ENCODE measurements around the gene CBLB. TPM values are rescaled to one million over a fixed set of nuclear protein-coding genes. Genes with fewer than 3 reads are reported as not detected.

CBLB gene
- total and polyA plus RNA-seq, 2 experiments from 2014 or later: 20.5 to 47.7 TPM

DNA sequence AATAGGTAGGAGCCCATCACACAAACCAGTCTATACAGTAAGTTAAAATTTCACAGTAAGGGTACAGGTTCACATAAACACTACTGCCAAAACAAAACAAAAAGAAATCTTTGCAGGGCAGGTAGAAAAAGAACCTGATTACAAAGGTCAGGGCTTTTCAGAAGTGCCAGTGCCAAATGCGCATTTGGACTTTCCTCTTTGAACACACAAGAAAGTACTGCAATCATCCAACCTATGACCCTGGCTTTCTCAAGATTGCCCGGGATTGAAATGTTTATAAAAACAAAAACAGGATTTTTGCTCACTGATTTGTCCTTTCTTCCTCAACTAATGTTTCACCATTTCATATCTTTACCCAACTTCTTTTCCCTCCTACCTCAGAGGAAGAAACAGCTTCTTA, 47.4 kb downstream of the CBLB start:
- Mint-ChIP-seq H3K36me3 (ENCODE audit: low read depth) (peaks cover 13% of the 10 kb centered on the region; the same call in 2 of the 3 replicates), H3K9me3 (no peaks in the 10 kb centered on the region), H3K4me1 (peaks cover 18% of the 10 kb centered on the region; the same call in 2 of the 3 replicates), H3K4me3 (no peak overlapping the region), H3K27me3 (ENCODE audit: insufficient read depth, low read depth, poor library complexity) (no peaks in the 10 kb centered on the region), H3K27ac (no peak overlapping the region)
- no peak overlapping the region for H3K4me3 ChIP-seq
- no peak overlapping the region for H3K4me2 ChIP-seq
- TF ChIP-seq EZH2 (IDR thresholded peaks at IDR 0.05; ENCODE audit: low read depth, unreplicated experiment) (no peak), ZNF331 (CRISPR knock-in tag; IDR thresholded peaks at IDR 0.05; ENCODE audit: low read depth) (no peak), CREB1 (CRISPR knock-in tag; IDR thresholded peaks at IDR 0.05; ENCODE audit: low read depth) (no peak), JUNB (IDR thresholded peaks at IDR 0.05; ENCODE audit: unreplicated experiment) (no peak), ZNF114 (CRISPR knock-in tag; IDR thresholded peaks at IDR 0.05) (no peak), EZH2phosphoT487 (IDR thresholded peaks at IDR 0.05; ENCODE audit: unreplicated experiment) (no peak), STAT1 (IDR thresholded peaks at IDR 0.05; ENCODE audit: unreplicated experiment) (no peak), POLR2AphosphoS5 (IDR thresholded peaks at IDR 0.05; ENCODE audit: low read depth) (no peak)
- TF ChIP-seq, protein P1, sequence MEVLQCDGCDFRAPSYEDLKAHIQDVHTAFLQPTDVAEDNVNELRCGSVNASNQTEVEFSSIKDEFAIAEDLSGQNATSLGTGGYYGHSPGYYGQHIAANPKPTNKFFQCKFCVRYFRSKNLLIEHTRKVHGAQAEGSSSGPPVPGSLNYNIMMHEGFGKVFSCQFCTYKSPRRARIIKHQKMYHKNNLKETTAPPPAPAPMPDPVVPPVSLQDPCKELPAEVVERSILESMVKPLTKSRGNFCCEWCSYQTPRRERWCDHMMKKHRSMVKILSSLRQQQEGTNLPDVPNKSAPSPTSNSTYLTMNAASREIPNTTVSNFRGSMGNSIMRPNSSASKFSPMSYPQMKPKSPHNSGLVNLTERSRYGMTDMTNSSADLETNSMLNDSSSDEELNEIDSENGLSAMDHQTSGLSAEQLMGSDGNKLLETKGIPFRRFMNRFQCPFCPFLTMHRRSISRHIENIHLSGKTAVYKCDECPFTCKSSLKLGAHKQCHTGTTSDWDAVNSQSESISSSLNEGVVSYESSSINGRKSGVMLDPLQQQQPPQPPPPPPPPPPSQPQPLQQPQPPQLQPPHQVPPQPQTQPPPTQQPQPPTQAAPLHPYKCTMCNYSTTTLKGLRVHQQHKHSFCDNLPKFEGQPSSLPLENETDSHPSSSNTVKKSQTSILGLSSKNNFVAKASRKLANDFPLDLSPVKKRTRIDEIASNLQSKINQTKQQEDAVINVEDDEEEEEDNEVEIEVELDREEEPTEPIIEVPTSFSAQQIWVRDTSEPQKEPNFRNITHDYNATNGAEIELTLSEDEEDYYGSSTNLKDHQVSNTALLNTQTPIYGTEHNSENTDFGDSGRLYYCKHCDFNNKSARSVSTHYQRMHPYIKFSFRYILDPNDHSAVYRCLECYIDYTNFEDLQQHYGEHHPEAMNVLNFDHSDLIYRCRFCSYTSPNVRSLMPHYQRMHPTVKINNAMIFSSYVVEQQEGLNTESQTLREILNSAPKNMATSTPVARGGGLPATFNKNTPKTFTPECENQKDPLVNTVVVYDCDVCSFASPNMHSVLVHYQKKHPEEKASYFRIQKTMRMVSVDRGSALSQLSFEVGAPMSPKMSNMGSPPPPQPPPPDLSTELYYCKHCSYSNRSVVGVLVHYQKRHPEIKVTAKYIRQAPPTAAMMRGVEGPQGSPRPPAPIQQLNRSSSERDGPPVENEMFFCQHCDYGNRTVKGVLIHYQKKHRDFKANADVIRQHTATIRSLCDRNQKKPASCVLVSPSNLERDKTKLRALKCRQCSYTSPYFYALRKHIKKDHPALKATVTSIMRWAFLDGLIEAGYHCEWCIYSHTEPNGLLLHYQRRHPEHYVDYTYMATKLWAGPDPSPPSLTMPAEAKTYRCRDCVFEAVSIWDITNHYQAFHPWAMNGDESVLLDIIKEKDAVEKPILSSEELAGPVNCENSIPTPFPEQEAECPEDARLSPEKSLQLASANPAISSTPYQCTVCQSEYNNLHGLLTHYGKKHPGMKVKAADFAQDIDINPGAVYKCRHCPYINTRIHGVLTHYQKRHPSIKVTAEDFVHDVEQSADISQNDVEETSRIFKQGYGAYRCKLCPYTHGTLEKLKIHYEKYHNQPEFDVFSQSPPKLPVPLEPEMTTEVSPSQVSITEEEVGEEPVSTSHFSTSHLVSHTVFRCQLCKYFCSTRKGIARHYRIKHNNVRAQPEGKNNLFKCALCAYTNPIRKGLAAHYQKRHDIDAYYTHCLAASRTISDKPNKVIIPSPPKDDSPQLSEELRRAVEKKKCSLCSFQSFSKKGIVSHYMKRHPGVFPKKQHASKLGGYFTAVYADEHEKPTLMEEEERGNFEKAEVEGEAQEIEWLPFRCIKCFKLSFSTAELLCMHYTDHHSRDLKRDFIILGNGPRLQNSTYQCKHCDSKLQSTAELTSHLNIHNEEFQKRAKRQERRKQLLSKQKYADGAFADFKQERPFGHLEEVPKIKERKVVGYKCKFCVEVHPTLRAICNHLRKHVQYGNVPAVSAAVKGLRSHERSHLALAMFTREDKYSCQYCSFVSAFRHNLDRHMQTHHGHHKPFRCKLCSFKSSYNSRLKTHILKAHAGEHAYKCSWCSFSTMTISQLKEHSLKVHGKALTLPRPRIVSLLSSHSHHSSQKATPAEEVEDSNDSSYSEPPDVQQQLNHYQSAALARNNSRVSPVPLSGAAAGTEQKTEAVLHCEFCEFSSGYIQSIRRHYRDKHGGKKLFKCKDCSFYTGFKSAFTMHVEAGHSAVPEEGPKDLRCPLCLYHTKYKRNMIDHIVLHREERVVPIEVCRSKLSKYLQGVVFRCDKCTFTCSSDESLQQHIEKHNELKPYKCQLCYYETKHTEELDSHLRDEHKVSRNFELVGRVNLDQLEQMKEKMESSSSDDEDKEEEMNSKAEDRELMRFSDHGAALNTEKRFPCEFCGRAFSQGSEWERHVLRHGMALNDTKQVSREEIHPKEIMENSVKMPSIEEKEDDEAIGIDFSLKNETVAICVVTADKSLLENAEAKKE (CRISPR knock-in tag; IDR thresholded peaks at IDR 0.05): no peak
- TF ChIP-seq, protein P2, sequence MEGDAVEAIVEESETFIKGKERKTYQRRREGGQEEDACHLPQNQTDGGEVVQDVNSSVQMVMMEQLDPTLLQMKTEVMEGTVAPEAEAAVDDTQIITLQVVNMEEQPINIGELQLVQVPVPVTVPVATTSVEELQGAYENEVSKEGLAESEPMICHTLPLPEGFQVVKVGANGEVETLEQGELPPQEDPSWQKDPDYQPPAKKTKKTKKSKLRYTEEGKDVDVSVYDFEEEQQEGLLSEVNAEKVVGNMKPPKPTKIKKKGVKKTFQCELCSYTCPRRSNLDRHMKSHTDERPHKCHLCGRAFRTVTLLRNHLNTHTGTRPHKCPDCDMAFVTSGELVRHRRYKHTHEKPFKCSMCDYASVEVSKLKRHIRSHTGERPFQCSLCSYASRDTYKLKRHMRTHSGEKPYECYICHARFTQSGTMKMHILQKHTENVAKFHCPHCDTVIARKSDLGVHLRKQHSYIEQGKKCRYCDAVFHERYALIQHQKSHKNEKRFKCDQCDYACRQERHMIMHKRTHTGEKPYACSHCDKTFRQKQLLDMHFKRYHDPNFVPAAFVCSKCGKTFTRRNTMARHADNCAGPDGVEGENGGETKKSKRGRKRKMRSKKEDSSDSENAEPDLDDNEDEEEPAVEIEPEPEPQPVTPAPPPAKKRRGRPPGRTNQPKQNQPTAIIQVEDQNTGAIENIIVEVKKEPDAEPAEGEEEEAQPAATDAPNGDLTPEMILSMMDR (conservative IDR thresholded peaks at IDR 0.05; ENCODE audit: low read depth in 2 of 2): no peak
- TF ChIP-seq, protein P3, sequence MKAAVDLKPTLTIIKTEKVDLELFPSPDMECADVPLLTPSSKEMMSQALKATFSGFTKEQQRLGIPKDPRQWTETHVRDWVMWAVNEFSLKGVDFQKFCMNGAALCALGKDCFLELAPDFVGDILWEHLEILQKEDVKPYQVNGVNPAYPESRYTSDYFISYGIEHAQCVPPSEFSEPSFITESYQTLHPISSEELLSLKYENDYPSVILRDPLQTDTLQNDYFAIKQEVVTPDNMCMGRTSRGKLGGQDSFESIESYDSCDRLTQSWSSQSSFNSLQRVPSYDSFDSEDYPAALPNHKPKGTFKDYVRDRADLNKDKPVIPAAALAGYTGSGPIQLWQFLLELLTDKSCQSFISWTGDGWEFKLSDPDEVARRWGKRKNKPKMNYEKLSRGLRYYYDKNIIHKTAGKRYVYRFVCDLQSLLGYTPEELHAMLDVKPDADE (IDR thresholded peaks at IDR 0.05): no peak
- no peak overlapping the region for H3K27ac ChIP-seq (ENCODE audit: low read depth)
- no peaks in the 10 kb centered on the region for H3K27me3 ChIP-seq (ENCODE audit: insufficient read depth)
- H3F3A ChIP-seq (replicated peaks; ENCODE audit: low read depth): no peaks in the 10 kb centered on the region
- H4K20me1 ChIP-seq (replicated peaks; ENCODE audit: insufficient read depth): no peaks in the 10 kb centered on the region
- H3K4me1 ChIP-seq (ENCODE audit: insufficient read depth): no peaks in the 10 kb centered on the region
- no peaks in the 10 kb centered on the region for H3K9me2 ChIP-seq (ENCODE audit: insufficient read depth)
- DNase-seq (ENCODE audit: low spot score): no peak
- no peaks in the 10 kb centered on the region; the same call in 1 of the 2 replicates for H3K79me2 ChIP-seq (replicated peaks; ENCODE audit: insufficient read depth)
- H3K36me3 ChIP-seq (ENCODE audit: insufficient read depth): no peaks in the 10 kb centered on the region
- no peak for ATAC-seq
- no peak overlapping the region for H2AFZ ChIP-seq

All from GM23338 (cell line).